ENCODE results near the gene PNP.
"Not testable (repeated sequence)": the region's sequence is repeated elsewhere in the genome, so short reads cannot be mapped to it uniquely, and the experiment has no call there.

PNP gene

DNA sequence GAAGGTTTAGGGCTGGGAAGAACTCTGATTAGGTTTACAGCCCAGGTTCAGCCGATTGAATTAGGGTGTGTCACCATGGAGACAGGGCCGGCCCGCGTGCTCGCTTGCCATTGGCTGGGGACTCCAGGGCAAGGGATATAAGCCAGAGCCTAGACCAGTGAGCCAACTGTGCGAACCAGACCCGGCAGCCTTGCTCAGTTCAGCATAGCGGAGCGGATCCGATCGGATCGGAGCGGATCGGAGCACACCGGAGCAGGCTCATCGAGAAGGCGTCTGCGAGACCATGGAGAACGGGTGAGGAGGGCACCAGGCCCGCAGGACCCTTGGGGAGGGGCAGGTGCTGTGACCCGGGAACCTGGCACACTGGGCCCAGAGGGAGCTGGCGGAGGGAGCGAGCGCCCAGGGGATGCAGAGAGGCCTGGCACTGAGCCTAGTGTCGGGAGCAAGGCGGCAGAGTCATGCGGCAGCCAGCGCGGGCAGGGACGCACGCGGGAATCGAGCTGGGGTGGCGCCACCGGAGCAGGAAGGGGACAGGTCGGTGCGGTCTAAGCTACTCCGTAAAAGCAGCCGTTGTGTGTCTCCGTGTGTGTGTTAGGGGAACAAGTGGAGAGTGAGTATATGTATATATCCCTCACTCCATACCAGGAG is at the start of gene PNP:
Gene PNP, plus strand, starts transcription at position 165 of the 648 bp plus-strand sequence. Its CDS starts 119 bp downstream, at position 284.
- peak; percentile 63 for DNase-seq

DNA sequence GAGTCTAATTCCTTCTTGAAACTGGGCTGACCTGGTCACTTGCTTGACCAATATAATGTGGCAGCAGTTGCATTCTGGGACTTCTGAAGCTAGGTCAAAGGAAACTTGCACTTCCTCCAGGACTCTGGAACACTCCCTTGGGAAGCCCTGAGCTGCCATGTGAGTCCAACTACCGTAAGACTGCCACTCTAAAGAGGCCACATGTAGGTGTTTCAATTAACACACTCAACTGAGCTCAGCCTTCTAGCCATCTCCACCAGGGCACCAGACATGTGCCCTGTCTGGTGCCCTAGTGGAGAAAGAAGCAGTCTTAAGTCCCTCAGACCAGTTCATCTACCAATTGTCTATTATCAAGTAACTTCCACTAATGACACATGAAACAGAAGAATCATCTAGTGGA is 49.8 kb upstream of the PNP start:
- DNase-seq: no peak

DNA sequence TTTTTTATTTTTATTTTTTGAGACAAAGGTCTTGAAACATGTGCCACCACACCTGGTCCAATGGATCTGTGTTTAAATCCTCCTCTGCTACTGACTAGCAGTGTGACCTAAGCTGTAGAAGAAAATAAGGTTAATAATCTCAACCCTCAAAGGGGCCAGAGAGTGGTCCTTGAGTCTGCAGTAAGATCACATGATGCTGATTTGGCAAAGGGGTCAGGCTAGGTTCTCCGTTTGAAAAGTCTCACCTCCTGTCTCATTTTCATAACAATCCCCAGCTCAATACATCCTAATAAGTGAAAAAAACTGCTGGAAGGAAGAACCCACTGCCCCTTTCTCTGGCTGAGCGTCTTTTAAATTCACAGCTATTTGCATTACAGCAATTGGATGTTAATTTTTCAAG is 47.9 kb upstream of the PNP start:
- DNase-seq: no peak

DNA sequence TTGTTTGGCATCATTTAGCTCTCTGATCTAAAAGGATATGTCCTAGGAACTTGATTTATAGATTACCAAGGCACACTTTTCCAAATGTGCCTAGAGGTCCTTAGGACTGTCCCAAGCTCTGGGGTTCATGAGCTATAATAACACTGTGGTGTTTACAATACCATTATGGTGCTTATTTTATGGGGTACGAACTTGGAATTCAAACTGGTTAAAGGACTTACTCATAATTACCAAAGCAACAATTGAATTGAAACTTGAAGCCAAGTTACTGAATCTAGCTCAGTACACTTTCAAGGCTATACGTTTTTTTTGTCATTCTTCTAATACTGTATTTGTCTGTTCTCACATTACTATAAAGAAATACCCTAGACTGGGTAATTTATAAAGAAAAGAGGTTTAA is 46.3 kb upstream of the PNP start:
- no peak for DNase-seq

DNA sequence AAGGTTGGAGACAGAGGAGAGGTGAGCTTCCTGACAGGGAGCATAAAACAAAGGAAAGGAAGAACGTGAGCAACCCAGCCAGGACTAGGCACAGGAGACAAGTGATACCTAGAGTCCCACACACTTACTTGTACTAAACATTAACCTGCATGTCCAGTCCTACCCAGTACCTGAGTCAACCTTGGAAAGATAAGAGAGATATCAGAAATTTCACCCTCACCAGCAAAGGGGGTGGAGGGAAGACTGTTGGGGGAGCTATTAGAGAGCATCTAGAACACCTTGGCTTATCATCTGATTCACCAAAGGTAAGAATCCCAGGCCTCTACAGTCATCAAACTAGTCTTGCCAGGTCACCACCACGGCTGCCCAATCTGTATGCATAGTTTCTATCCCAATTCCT is 44.4 kb upstream of the PNP start:
- no peak for DNase-seq

DNA sequence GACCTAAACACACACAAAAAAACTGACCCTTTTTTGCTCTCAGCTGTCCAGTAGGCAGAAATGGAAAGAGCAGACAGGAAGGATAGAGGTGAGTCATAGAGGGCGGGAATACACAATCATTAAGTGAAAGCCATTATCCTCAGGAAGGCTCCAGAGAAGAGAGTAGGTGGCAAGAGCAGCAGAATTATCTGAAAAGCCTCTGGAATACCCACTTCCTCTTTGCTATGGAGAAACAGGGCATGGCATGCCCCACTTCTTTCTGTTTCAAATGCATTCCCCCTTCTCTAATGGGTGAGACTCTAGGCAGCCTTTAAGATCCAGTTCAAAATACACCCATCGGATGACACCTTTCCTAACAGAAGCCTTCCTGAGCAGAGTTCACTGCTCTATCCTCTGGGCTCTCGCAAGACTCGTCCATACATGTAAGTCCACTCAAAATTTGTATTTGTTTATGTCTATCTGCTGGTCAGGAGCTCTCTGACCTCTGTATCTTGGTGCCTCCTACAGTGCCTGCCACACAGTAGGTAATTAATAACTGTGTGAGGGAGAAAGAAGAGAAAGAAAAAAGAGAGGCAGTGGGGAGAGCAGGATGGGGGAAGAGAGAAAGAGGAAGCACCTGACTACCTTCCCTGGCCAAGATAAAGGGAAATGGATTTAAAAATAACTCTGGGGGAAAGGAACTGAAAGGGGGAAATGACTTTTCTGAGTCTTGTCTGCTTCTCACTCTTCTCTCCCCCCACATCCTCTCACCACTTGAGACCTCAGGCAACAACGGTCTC is 41.8 kb upstream of the PNP start:
- DNase-seq: peak; percentile 28

DNA sequence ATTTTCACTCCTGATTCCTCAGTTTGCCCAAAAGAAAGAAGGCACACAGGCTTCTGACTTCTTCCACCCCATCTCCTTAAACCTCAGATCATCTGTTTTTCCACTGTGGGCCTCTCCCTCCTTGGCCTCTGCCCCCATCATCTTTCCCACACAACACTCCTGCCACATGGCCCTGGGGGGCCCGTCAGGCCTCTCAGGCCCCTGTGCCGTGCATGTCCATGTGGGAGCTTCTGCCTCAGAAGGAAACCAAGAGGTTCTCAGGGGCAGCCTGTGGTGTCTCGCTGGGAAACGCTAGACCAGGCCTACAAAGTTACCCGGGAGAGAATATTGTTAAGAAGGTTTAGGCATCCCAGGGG is 41.2 kb upstream of the PNP start:
- DNase-seq: no peak

DNA sequence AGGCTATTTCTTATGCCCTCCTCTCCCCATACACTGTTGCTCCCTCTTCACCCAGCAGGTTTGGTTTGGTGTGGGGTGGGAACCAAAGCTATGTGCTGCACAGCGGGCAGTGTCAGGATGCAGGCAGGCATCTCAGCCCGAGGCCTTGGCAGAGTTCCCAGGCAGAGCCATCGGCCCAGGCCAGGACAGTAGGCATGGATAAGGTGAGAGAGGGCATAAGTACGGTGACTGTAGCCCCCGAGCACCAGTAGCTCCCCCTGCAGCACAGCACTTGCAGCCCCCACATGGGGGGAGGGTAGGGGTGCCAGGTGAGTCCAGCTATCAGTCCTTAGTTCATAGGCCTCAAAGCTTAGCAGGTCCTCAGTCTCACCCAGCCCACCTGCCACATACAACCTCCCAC is 40.4 kb upstream of the PNP start:
- no peak for DNase-seq

DNA sequence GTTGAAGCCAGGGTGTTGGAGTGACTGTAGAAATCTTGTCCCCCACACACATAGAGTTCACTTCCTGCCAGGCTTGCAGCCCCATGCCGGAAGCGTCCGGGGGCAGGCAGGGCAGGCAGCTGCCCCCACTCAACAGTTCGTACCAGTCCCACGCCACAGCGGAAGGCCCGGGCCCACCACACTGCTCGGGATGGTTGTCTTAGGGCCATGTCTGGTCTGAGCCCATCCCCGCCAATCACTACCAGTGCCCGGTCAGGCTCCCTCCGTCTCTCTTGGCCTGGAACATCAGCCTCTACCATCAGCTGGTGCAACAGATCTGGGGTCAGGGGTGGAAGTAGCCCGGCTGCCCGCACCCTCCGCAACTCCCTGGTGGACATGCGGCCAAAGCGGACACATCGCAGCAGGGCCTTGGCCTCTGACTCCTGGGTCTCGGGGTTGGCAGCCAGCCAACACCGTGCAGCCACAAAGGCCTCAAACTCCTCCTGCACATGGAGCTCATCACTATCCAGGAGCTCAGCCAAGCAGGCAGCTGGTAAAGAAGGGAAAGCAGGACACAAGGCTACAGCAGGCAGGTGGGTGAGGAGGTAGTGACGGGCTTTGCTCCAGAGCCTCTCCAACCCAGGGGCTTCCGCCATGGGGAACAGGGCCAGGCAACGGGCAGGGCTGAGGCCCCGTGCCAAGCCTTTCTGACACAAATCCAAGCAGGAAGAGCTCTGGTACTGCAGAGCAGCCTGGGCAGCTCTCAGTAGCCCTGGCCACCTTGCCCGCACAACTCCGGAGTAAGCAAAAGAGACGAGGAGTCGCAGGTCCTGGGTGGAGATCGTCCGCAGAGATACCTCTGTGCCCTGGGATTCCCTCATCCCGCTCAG is 39.2 kb upstream of the PNP start:
- DNase-seq: no peak

DNA sequence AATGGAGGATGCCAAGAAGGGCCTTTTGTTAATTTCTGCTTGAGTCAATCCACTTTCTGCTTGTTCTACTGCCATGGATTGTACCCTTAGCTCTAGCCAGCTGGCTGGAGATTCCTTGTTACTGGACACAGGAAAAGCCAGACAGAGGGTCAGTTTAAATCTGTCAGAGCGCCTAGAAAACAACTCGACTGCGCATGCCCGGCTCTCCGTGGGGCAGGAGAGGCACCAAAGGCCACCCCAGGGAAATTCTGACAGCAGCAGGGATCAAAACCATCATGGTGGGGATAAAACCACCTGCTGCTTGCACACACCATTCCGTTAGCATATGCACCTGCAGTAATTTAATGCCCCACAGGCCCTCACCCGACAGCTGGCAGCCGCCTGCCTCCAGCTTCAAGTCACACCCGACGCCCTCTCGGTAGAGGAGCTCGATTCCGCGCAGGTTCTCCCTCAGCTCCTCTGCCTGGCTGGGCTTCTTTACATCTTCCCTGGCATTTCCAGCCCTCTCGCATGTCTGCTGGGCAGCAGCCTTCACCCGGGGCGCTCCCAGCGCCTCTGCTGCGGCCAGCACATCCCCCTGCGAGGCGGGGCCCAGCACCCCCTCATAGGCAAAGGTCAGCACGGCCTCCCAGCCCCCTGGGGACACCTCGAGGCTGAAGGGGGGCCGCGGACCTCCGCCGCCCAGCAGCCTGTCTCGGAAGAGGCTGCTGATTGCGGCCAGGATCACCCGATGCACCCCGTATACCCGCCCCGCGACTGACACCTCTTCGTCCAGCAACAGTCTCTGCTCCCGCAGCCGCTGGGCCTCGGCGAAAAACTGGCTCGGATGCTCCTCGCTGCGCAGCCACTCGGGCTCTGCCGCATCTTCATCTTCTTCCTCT is 34.3 kb upstream of the PNP start:
- DNase-seq: no peak

DNA sequence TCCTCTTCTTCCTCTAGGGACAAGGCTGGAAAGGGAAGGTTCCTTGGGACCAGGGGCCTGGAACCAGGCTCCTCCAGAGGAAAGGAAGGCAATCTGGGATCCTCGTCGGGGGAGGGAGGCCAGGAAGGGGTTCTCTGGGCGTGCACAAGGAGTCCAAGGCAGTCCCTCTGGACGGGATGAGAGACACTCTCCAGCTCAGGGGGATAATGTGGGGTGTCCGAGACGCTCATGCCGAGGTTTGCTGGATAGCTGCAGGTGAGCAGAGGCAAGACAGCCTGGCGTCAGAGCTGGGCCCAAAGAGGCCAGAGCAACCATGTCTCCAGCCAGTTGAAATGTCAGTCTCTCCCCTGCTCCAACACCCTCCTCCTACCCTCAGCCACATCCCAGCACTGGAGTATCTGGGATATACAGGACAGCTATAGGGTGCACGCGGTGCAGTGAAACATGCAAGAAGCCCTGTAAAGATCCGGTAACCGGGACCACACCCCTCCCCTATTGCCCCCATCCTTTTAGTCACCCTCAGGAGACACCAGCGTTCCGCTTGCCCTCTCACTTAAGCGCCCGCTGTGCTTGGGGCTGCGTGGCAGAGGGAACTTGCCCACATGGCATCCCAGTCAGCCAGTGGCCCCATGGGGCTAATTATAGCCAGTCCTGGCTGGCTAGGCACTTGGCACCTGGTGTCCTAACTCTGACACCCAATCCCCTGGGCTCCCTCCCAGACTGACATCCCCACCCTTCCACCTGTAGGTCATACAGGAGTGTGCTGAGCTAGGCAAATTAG is 33.4 kb upstream of the PNP start, which contains the start of gene KLHL33:
Gene KLHL33, minus strand, starts transcription at position 585 of the 781 bp plus-strand sequence. Its CDS starts 355 bp downstream, at position 230.
- no peak for DNase-seq

DNA sequence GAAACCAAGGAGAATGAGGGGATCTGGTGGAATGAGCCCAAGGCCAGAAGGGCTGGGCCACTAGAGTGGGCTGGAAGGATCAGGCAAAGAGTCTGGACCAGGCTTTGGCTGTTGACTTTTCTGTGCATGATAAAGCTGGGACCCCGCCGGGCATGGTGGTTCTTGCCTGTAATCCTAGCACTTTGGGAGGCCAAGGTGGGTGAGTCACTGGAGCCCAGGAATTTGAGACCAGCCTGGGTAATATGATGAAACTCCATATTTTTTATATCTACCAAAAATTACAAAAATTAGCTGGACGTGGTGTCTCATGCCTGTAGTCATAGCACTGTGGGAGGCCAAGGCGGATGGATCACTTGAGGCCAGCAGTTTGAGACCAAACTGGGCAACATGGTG is 32.8 kb upstream of the PNP start:
- DNase-seq: no peak

DNA sequence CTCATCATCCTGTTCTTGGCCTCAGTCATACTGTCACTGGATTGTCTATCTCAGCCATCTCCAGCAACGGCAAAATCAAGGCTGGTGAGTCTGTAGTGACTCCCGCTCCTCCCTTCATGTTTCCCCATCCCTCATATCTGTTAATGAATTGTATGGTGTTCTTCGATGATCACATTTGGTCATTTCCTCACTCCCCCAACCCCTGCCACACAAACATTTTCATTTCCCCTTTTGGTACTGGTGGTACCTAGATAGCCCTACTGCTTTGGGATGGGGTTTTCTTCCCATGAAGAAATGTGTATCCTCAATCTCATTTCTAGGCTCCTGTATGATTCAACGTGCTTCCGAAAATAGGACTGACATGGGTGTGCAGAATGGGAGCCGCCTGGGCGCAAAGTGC is 30.5 kb upstream of the PNP start:
- no peak for DNase-seq

DNA sequence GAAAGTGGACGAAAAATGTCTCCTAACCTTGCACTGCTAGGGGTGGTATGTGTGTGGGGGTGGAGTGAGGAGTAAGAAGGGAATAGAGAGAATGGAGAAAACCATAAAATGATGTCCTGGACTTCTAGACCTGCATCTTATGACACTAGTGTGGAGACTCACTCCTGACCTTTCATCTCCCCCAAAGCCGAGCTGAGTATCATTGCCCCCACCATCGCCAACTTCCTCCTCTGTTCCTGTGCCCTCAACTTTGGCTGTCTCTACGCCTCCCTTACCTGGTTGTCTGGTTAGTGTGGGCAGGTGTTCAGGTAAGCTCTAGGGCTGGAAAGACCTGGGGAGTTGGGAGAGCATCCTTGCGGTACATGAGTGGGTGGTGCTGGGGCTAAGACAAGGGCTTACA is 28.7 kb upstream of the PNP start:
- no peak for DNase-seq

DNA sequence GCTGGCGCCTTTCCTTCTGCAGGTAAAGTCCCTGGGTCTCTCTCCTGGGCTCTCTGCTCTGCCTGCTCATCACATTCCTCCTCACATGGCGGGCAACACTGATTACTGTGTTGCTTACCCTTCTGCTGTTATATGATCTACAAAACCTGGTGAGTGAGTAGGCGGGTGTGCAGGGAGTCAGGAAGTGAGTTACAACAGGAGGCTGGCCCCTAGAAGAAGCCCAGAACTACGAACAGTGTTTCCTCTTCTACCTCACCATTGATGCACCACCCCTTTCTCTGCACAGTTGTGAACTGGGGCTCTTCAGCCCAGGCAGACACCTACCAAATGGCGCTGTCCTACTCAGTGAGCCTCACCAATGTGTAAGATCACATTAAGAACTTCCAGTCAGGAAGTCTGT is 28.3 kb upstream of the PNP start:
- no peak for DNase-seq

DNA sequence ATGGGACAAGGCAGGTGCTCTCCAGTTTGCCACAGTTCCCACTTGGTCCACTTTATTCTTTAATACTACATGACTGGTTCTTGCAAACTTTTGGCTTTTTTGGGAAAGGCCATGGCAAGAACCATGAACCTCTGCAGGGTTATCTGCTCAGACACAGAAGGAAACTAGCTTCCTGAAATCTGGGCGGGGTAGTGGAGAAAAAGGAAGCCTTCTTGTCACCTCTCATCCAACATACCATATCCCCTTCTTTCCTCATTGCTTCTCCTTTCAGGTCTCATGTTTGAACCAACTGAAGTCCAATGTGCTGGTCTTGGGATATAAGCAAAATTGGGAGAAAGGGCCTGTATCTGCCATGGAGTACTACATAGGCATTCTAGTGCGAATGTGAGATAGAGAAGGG is 27.7 kb upstream of the PNP start:
- no peak for DNase-seq

DNA sequence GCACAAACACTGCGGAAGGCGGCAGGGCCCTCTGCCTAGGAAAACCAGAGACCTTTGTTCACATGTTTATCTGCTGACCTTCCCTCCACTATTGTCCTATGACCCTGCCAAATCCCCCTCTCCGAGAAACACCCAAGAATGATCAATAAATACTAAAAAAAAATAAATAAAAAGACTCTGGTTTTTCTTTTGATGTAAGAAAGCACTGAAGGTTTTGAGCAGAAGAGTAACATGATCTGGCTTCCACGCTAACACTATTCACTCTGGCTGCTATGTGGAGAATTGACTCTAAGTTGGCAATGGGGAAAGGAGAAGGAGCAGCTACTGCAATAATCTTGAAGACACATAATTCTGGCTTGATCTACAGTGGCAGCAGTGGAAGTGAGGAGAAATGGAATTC is 25.6 kb upstream of the PNP start:
- not testable (repeated sequence) for DNase-seq

DNA sequence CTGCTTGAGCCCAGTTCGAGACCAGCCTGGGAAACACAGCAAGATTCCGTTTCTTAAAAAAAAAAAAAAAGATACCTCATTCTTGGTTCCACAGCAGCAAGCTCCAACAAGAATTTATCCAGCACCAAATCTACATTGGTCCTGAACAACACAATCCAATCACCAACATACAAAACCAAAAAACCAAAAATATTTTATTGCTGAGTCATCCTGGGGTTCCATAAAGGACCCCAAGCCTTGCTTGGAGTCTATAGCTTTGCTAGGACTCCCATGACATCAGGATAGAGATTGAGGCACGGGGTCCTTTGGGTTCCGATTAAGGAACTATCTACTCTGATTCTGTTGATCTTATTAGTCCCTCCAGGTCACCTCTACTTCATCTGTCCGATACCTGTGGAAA is 22.3 kb upstream of the PNP start:
- no peak for DNase-seq

DNA sequence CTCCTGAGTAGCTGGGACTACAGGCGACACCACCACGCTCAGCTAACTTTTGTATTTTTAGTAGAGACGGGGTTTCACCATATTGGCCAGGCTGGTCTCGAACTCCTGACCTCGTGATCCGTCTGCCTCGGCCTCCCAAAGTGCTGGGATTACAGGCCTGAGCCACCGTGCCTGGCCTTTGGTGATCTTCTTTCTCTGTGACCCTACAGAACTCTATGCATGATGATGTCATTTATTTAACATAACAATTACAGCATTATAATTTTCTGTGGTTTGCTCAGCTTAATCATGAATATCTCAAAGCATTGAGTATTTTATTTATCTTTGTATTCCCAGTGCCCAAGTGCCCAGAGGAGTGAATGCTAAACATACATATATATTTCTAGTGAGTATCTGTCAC is 16.4 kb upstream of the PNP start:
- not testable (repeated sequence) for DNase-seq

DNA sequence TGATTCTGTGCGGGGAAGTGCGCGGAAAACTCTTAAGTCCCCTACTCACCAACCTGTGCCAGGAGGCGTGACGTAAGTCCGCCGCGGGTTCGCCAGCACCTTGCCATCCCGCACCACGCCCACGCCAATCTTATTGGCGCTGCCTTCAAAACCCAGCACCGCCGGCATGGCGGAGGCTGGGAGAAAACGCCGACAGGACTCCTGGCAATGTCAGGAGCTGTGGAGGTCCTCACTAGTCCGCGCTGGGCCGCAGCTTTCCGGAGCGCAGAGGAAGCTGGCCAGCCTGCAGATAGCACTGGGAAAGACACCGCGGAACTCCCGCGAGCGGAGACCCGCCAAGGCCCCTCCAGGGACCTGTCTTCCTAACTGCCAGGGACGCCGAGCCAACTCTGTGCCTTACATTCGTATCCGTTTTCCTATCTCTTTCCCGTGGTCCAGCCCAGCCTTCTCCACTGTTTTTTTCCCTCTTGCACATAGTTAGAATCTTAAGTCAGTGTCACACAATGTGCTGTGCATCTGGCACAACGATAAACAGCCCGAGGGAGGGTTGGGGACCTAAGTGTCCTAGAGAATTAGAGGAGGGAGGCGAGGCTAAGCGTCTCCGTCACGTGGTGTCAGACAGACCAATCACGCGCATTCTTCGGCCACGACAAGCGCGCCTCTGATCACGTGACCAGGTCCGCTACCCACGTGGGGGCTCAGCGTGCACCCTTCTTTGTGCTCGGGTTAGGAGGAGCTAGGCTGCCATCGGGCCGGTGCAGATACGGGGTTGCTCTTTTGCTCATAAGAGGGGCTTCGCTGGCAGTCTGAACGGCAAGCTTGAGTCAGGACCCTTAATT is 14.5 kb upstream of the PNP start, which contains the start of the genes APEX1 and OSGEP:
Gene APEX1, plus strand, starts transcription at position 711 of the 839 bp plus-strand sequence. CDS start 420 bp downstream, outside the sequence.
Gene OSGEP, minus strand, starts transcription at position 297 of the 839 bp plus-strand sequence. Its CDS starts 129 bp downstream, at position 168.
- peak; percentile 99 for DNase-seq
